GM21825 (cell line): ENCODE data around the gene MGAT3.

Experiments used
- ATAC-seq: cut with Tn5 transposase; IDR thresholded peaks from one replicate; pipeline ENCODE4 v1.9.1; 2021; ENCODE audit warnings: mild to moderate bottlenecking, moderate library complexity; ENCODE audit not compliant: unreplicated experiment

The MGAT3 gene

GRCh38 chr22:39526736-39527171, 69.9 kb downstream of the MGAT3 start:
- no peak for ATAC-seq

GRCh38 chr22:39527481-39527961, 70.7 kb downstream of the MGAT3 start:
- no peak for ATAC-seq

- no peak for ATAC-seq
These were observed 71.4 kb downstream of the MGAT3 start for GRCh38 chr22:39528080-39528661.

GRCh38 chr22:39528681-39529486, 72.1 kb downstream of the MGAT3 start:
- no peak for ATAC-seq

GRCh38 chr22:39529487-39529851, 72.7 kb downstream of the MGAT3 start:
- ATAC-seq = no peak

- ATAC-seq = no peak
These were observed 73.3 kb downstream of the MGAT3 start for GRCh38 chr22:39530116-39530515.

- no peak for ATAC-seq
These were observed 74.0 kb downstream of the MGAT3 start for GRCh38 chr22:39530692-39531331.

- peak; percentile 58 for ATAC-seq
These were observed 75.6 kb downstream of the MGAT3 start, which contains the start of gene RPS19BP1 for GRCh38 chr22:39532215-39533073. RPS19BP1 (minus strand) TSS chr22:39532748; CDS start chr22:39532738, 10 bp downstream.

GRCh38 chr22:39534092-39534506, 77.3 kb downstream of the MGAT3 start:
- ATAC-seq = no peak

- ATAC-seq = no peak
These were observed 78.0 kb downstream of the MGAT3 start for GRCh38 chr22:39534591-39535356.

- no peak for ATAC-seq
These were observed 78.5 kb downstream of the MGAT3 start for GRCh38 chr22:39535357-39535725.

GRCh38 chr22:39535831-39536449, 79.1 kb downstream of the MGAT3 start:
- no peak for ATAC-seq

GRCh38 chr22:39536711-39537110, 79.9 kb downstream of the MGAT3 start:
- no peak for ATAC-seq

GRCh38 chr22:39537975-39538374, 81.2 kb downstream of the MGAT3 start:
- no peak for ATAC-seq
